ENCODE results near the gene CKS1B.

CKS1B gene

GRCh38 chr1:155000411-155000725 lies 25.9 kb downstream of the CKS1B start:
- H3K27me3 ChIP-seq (ENCODE audit: insufficient read depth, low read length) = no peaks in the 10 kb centered on the region
- peak overlapping the region; percentile 87 for H3K4me2 ChIP-seq (ENCODE audit: low read length)
- H3K27ac ChIP-seq (ENCODE audit: low read depth, low read length, poor library complexity, severe bottlenecking) = peak overlapping the region; percentile 91
- H3K4me3 ChIP-seq (ENCODE audit: low read depth, low read length, poor library complexity, severe bottlenecking) = peak overlapping the region; percentile 72
- H4K20me1 ChIP-seq (ENCODE audit: insufficient read depth, low read length) = no peaks in the 10 kb centered on the region
- peak overlapping the region; percentile 60 for H3K9ac ChIP-seq (ENCODE audit: low read length)
- TF ChIP-seq EZH2 (IDR thresholded peaks at IDR 0.05; ENCODE audit: borderline replicate concordance, low read length) (no peak), CTCF (IDR thresholded peaks at IDR 0.05; ENCODE audit: low read length) (no peak)
- no peaks in the 10 kb centered on the region for H3K36me3 ChIP-seq (ENCODE audit: insufficient read depth, low read length)
- no peaks in the 10 kb centered on the region for H3K79me2 ChIP-seq (ENCODE audit: insufficient read depth, low read length)
- no peak overlapping the region for H2AFZ ChIP-seq (ENCODE audit: low read length)
- no peaks in the 10 kb centered on the region for H3F3A ChIP-seq (ENCODE audit: insufficient read depth, low read length)
- H3K4me1 ChIP-seq (ENCODE audit: insufficient read depth, low read length, severe bottlenecking) = peaks cover 37% of the 10 kb centered on the region
- no peaks in the 10 kb centered on the region for H3K9me2 ChIP-seq (ENCODE audit: low read depth, low read length)
- no peaks in the 10 kb centered on the region for H3K9me3 ChIP-seq (ENCODE audit: low read length)

- Histone ChIP-seq H3K4me3 (ENCODE audit: low read depth, low read length, poor library complexity, severe bottlenecking) (peak overlapping the region; percentile 72), H3K9me2 (ENCODE audit: low read depth, low read length) (no peaks in the 10 kb centered on the region), H3K9me3 (ENCODE audit: low read length) (no peaks in the 10 kb centered on the region), H3K9ac (ENCODE audit: low read length) (peak overlapping the region; percentile 61), H3F3A (ENCODE audit: insufficient read depth, low read length) (no peaks in the 10 kb centered on the region), H3K4me1 (ENCODE audit: insufficient read depth, low read length, severe bottlenecking) (peaks cover 42% of the 10 kb centered on the region), H3K27ac (ENCODE audit: low read depth, low read length, poor library complexity, severe bottlenecking) (peak overlapping the region; percentile 83), H3K27me3 (ENCODE audit: insufficient read depth, low read length) (no peaks in the 10 kb centered on the region), H4K20me1 (ENCODE audit: insufficient read depth, low read length) (no peaks in the 10 kb centered on the region), H3K79me2 (ENCODE audit: insufficient read depth, low read length) (no peaks in the 10 kb centered on the region), H3K36me3 (ENCODE audit: insufficient read depth, low read length) (no peaks in the 10 kb centered on the region), H2AFZ (ENCODE audit: low read length) (no peak overlapping the region), H3K4me2 (ENCODE audit: low read length) (peak overlapping the region; percentile 87)
- no peak for TF ChIP-seq EZH2 (IDR thresholded peaks at IDR 0.05; ENCODE audit: borderline replicate concordance, low read length)
- no peak for TF ChIP-seq CTCF (IDR thresholded peaks at IDR 0.05; ENCODE audit: low read length)
Observed at GRCh38 chr1:155000726-155001424, 26.4 kb downstream of the CKS1B start.

- Histone ChIP-seq H3K27me3 (ENCODE audit: insufficient read depth, low read length) (no peaks in the 10 kb centered on the region), H3K27ac (ENCODE audit: low read depth, low read length, poor library complexity, severe bottlenecking) (peak overlapping the region; percentile 83), H3F3A (ENCODE audit: insufficient read depth, low read length) (peaks cover 3% of the 10 kb centered on the region; the same call in 1 of the 2 replicates), H3K4me3 (ENCODE audit: low read depth, low read length, poor library complexity, severe bottlenecking) (peak overlapping the region; percentile 72), H3K4me1 (ENCODE audit: insufficient read depth, low read length, severe bottlenecking) (peaks cover 47% of the 10 kb centered on the region), H3K9me2 (ENCODE audit: low read depth, low read length) (no peaks in the 10 kb centered on the region), H2AFZ (ENCODE audit: low read length) (no peak overlapping the region), H3K36me3 (ENCODE audit: insufficient read depth, low read length) (no peaks in the 10 kb centered on the region), H3K4me2 (ENCODE audit: low read length) (peak overlapping the region; percentile 87), H4K20me1 (ENCODE audit: insufficient read depth, low read length) (no peaks in the 10 kb centered on the region), H3K79me2 (ENCODE audit: insufficient read depth, low read length) (no peaks in the 10 kb centered on the region), H3K9ac (ENCODE audit: low read length) (peak overlapping the region; percentile 61), H3K9me3 (ENCODE audit: low read length) (no peaks in the 10 kb centered on the region)
- TF ChIP-seq CTCF (IDR thresholded peaks at IDR 0.05; ENCODE audit: low read length) (no peak), EZH2 (IDR thresholded peaks at IDR 0.05; ENCODE audit: borderline replicate concordance, low read length) (no peak)
Observed at GRCh38 chr1:155001425-155001674, 26.9 kb downstream of the CKS1B start.
